ENCODE results near the gene MGAT3.

Gene MGAT3

GRCh38 chr22:39431216-39431801 is 25.5 kb upstream of the MGAT3 start:
- CTCF ChIA-PET: no interaction called here
- POLR2A ChIA-PET: no interaction called here
- Histone ChIP-seq H3K9me3 (ENCODE audit: control insufficient read depth, insufficient read depth, low read depth, low read length) (no peaks in the 10 kb centered on the region), H3K4me1 (ENCODE audit: control insufficient read depth, insufficient read depth, low read length) (no peaks in the 10 kb centered on the region), H3K4me3 (ENCODE audit: low read depth, low read length) (no peak overlapping the region), H3K36me3 (ENCODE audit: control insufficient read depth in 2 of 2, insufficient read depth in 1 of 2, low read length in 2 of 2) (peaks cover 3 to 71% of the 10 kb centered on the region in 2 experiments; a peak in 2 of 3 replicates), H3K27ac (ENCODE audit: extremely low read depth, low read depth, low read length) (no peak overlapping the region)
- TF ChIP-seq ZNF449 (tag by site-specific recombination; IDR thresholded peaks at IDR 0.05): no peak
- no peak for TF ChIP-seq ZNF394 (tag by site-specific recombination; IDR thresholded peaks at IDR 0.05; ENCODE audit: borderline replicate concordance)
- TF ChIP-seq MYNN (tag by site-specific recombination; IDR thresholded peaks at IDR 0.05; ENCODE audit: borderline replicate concordance): no peak
- no peak for TF ChIP-seq ELK4 (IDR thresholded peaks at IDR 0.05; ENCODE audit: borderline replicate concordance, low read depth, low read length)
- no peak for TF ChIP-seq MZF1 (tag by site-specific recombination; IDR thresholded peaks at IDR 0.05; ENCODE audit: borderline replicate concordance)
- no peak for TF ChIP-seq ZNF423 (tag by site-specific recombination; IDR thresholded peaks at IDR 0.05)
- no peak for TF ChIP-seq ZIC2 (tag by site-specific recombination; IDR thresholded peaks at IDR 0.05)
- TF ChIP-seq ZNF114 (tag by site-specific recombination; IDR thresholded peaks at IDR 0.05): no peak
- TF ChIP-seq INSM2 (tag by site-specific recombination; IDR thresholded peaks at IDR 0.05): no peak
- TF ChIP-seq ZBTB1 (tag by site-specific recombination; IDR thresholded peaks at IDR 0.05): no peak
- TF ChIP-seq ZNF76 (tag by site-specific recombination; IDR thresholded peaks at IDR 0.05; ENCODE audit: borderline replicate concordance, low read depth): no peak
- no peak for TF ChIP-seq HOXA7 (CRISPR knock-in tag; IDR thresholded peaks at IDR 0.05; ENCODE audit: borderline replicate concordance)
- TF ChIP-seq ATF2 (tag by site-specific recombination; IDR thresholded peaks at IDR 0.05; ENCODE audit: low read depth): no peak
- TF ChIP-seq ZNF768 (tag by site-specific recombination; IDR thresholded peaks at IDR 0.05): no peak
- no peak for TF ChIP-seq ZBTB8A (tag by site-specific recombination; IDR thresholded peaks at IDR 0.05)
- TF ChIP-seq ZBTB26 (tag by site-specific recombination; optimal IDR thresholded peaks at IDR 0.05): no peak
- no peak for TF ChIP-seq SCRT2 (tag by site-specific recombination; IDR thresholded peaks at IDR 0.05)
- no peak for TF ChIP-seq ZNF664 (tag by site-specific recombination; IDR thresholded peaks at IDR 0.05)

- no peak overlapping the region for H3K27ac ChIP-seq (ENCODE audit: extremely low read depth, low read depth, low read length)
- peaks cover 3 to 66% of the 10 kb centered on the region in 2 experiments; a peak in 2 of 3 replicates for H3K36me3 ChIP-seq (ENCODE audit: control insufficient read depth in 2 of 2, insufficient read depth in 1 of 2, low read length in 2 of 2)
- TF ChIP-seq ZNF157 (tag by site-specific recombination; IDR thresholded peaks at IDR 0.05): no peak
- TF ChIP-seq ZNF202 (tag by site-specific recombination; IDR thresholded peaks at IDR 0.05; ENCODE audit: borderline replicate concordance): no peak
- no peak for TF ChIP-seq ZNF394 (tag by site-specific recombination; IDR thresholded peaks at IDR 0.05; ENCODE audit: borderline replicate concordance)
- no peak for TF ChIP-seq ZNF747 (tag by site-specific recombination; IDR thresholded peaks at IDR 0.05)
- TF ChIP-seq ZFP37 (tag by site-specific recombination; IDR thresholded peaks at IDR 0.05): no peak
- peaks cover 1% of the 10 kb centered on the region; the same call in 1 of the 2 replicates for H3K4me1 ChIP-seq (ENCODE audit: control insufficient read depth, insufficient read depth, low read length)
- no peak overlapping the region for H3K4me3 ChIP-seq (ENCODE audit: low read depth, low read length)
- ChIA-PET POLR2A (no interaction called here), CTCF (no interaction called here)
- H3K9me3 ChIP-seq (ENCODE audit: control insufficient read depth, insufficient read depth, low read depth, low read length): no peaks in the 10 kb centered on the region
Measured at GRCh38 chr22:39431821-39432251, 25.0 kb upstream of the MGAT3 start.
